Small intestine (tissue), 7 donors: ENCODE measurements around the gene KIF16B. TPM values are rescaled to one million over a fixed set of nuclear protein-coding genes. Genes with fewer than 3 reads are reported as not detected.

Experiments used
- DNase-seq, 2 donors: peaks; one replicate each; pipeline versions ENCODE4 v3.0.0 to v3.0.0-alpha.2; 2013
- FAIRE-seq: peaks from 2 replicates; lab custom pipeline; 2012; peaks lifted over from hg19 to GRCh38; lab: Jason Lieb, UNC
- H3K27ac ChIP-seq, 3 donors: one replicate each; pipeline ENCODE4 v1.5.1; 2013; ENCODE audit warnings: low read length in 2 of 3, mild to moderate bottlenecking in 2 of 3, control low read depth in 1 of 3, inconsistent platforms in 1 of 3, low read depth in 1 of 3, moderate library complexity in 1 of 3
- H3K27me3 ChIP-seq, 3 donors: one replicate each; pipeline ENCODE4 v1.6.1; 2013; ENCODE audit warnings: low read length in 3 of 3, inconsistent platforms in 1 of 3; ENCODE audit not compliant: control insufficient read depth in 3 of 3, insufficient read depth in 3 of 3
- H3K36me3 ChIP-seq, 3 donors: one replicate each; pipeline ENCODE4 v1.6.1; 2013; ENCODE audit warnings: low read length in 3 of 3, inconsistent platforms in 1 of 3, low read depth in 1 of 3, mild to moderate bottlenecking in 1 of 3, moderate library complexity in 1 of 3; ENCODE audit not compliant: control insufficient read depth in 3 of 3, insufficient read depth in 2 of 3
- H3K4me1 ChIP-seq, 3 donors: one replicate each; pipeline ENCODE4 v1.6.1; 2013; ENCODE audit warnings: low read length in 2 of 3, inconsistent platforms in 1 of 3, low read depth in 1 of 3, mild to moderate bottlenecking in 1 of 3, moderate library complexity in 1 of 3; ENCODE audit not compliant: control insufficient read depth in 3 of 3, insufficient read depth in 2 of 3
- H3K4me3 ChIP-seq, 3 donors: one replicate each; pipeline ENCODE4 v1.5.1; 2013; ENCODE audit warnings: low read length in 3 of 3, control low read depth in 1 of 3, inconsistent platforms in 1 of 3, low read depth in 1 of 3, mild to moderate bottlenecking in 1 of 3, moderate library complexity in 1 of 3
- H3K9me3 ChIP-seq, 2 donors: one replicate each; pipeline ENCODE4 v1.6.1; 2013; ENCODE audit warnings: low read depth in 1 of 2, low read length in 1 of 2; ENCODE audit not compliant: control insufficient read depth in 2 of 2, insufficient read depth in 1 of 2
- WGBS, 3 donors: extraction: QIAGEN DNeasy Blood & Tissue Kit; methylation state at CpG; one replicate each; pipeline ENCODE4 v1.1.7; 2013; 5-methylcytosine and 5-hydroxymethylcytosine counted together
- polyA plus RNA-seq, 4 donors: library from polyadenylated mRNA; stranded (reverse) in 3 of 4; unstranded in 1 of 4; fragments of 200-250 nt in 3 of 4; fragments of 120-200 nt in 1 of 4; gene quantifications; one replicate each; pipeline versions ENCODE4 v1.2.1 to v1.2.3, GENCODE V29; 2013
- donor health status: healthy with polysubstance abuse.
- donor health status: control.
- donor health status: control.
- donor health status: Bipolar disorder and iron deficiency.
- donor health status: healthy.

The KIF16B gene
- polyA plus RNA-seq, 4 donors: 12.4 to 46.7 (median 28.0) TPM

GRCh38 chr20:16317445-16318362, 255.5 kb downstream of the KIF16B start:
- H3K4me3 ChIP-seq: no peak overlapping the region
- H3K27me3 ChIP-seq: no peaks in the 10 kb centered on the region
- FAIRE-seq (no peak), DNase-seq (no peak)
- H3K4me1 ChIP-seq: no peaks in the 10 kb centered on the region
- WGBS, 3 donors: 81 to 93% (median 86%) methylated on average over 14 of the region's 14 CpGs
- H3K27ac ChIP-seq: no peak overlapping the region
- no peaks in the 10 kb centered on the region for H3K9me3 ChIP-seq
- H3K36me3 ChIP-seq: peaks cover 0 to 6% (median 0%) of the 10 kb centered on the region in 3 donors

GRCh38 chr20:16316513-16316912, 256.7 kb downstream of the KIF16B start:
- no peak overlapping the region for H3K4me3 ChIP-seq
- WGBS, 3 donors: 88 to 93% (median 89%) methylated on average over 3 of the region's 3 CpGs
- no peaks in the 10 kb centered on the region for H3K9me3 ChIP-seq
- H3K27me3 ChIP-seq: no peaks in the 10 kb centered on the region
- DNase-seq: no peak
- no peak overlapping the region for H3K27ac ChIP-seq
- peaks cover 0 to 6% (median 3%) of the 10 kb centered on the region in 3 donors for H3K36me3 ChIP-seq
- no peak for FAIRE-seq
- no peaks in the 10 kb centered on the region for H3K4me1 ChIP-seq

- DNase-seq (no peak), FAIRE-seq (no peak)
- H3K27me3 ChIP-seq: no peaks in the 10 kb centered on the region
- H3K36me3 ChIP-seq: peaks cover 0 to 8% (median 3%) of the 10 kb centered on the region in 3 donors
- no peaks in the 10 kb centered on the region for H3K4me1 ChIP-seq
- no peak overlapping the region for H3K27ac ChIP-seq
- 89 to 95% (median 93%) methylated on average over 8 of the region's 8 CpGs for WGBS, 3 donors
- H3K4me3 ChIP-seq: no peak overlapping the region
- H3K9me3 ChIP-seq: no peaks in the 10 kb centered on the region
These were observed 258.5 kb downstream of the KIF16B start for GRCh38 chr20:16314748-16315159.

GRCh38 chr20:16314320-16314719, 258.9 kb downstream of the KIF16B start:
- Histone ChIP-seq H3K27me3 (no peaks in the 10 kb centered on the region), H3K4me1 (no peaks in the 10 kb centered on the region), H3K9me3 (no peaks in the 10 kb centered on the region), H3K4me3 (no peak overlapping the region), H3K36me3 (peaks cover 0 to 8% (median 3%) of the 10 kb centered on the region in 3 donors), H3K27ac (no peak overlapping the region)
- WGBS, 3 donors: 84 to 94% (median 87%) methylated on average over 3 of the region's 3 CpGs
- no peak for FAIRE-seq
- no peak for DNase-seq

GRCh38 chr20:16313917-16314316, 259.3 kb downstream of the KIF16B start:
- H3K4me3 ChIP-seq: no peak overlapping the region
- H3K4me1 ChIP-seq: no peaks in the 10 kb centered on the region
- H3K27me3 ChIP-seq: no peaks in the 10 kb centered on the region
- no peak overlapping the region for H3K27ac ChIP-seq
- WGBS, 3 donors: 71 to 84% (median 75%) methylated on average over 4 of the region's 4 CpGs
- no peak for FAIRE-seq
- H3K36me3 ChIP-seq: peaks cover 0 to 8% (median 3%) of the 10 kb centered on the region in 3 donors
- H3K9me3 ChIP-seq: no peaks in the 10 kb centered on the region
- DNase-seq: no peak

GRCh38 chr20:16312998-16313397, 260.2 kb downstream of the KIF16B start:
- H3K36me3 ChIP-seq: peaks cover 0 to 8% (median 3%) of the 10 kb centered on the region in 3 donors
- FAIRE-seq: no peak
- DNase-seq: no peak

GRCh38 chr20:16311756-16312155, 261.5 kb downstream of the KIF16B start:
- peaks cover 0 to 5% (median 3%) of the 10 kb centered on the region in 3 donors for H3K36me3 ChIP-seq
- no peak overlapping the region for H3K4me3 ChIP-seq
- no peaks in the 10 kb centered on the region for H3K9me3 ChIP-seq
- WGBS, 3 donors: 93 to 97% (median 95%) methylated on average over 1 of the region's 1 CpG
- no peak for FAIRE-seq
- no peaks in the 10 kb centered on the region for H3K4me1 ChIP-seq
- no peaks in the 10 kb centered on the region for H3K27me3 ChIP-seq
- H3K27ac ChIP-seq: no peak overlapping the region
- DNase-seq: no peak

More at GRCh38 chr20:16312998-16313397, 260.2 kb downstream of the KIF16B start:
- Histone ChIP-seq H3K4me1 (no peaks in the 10 kb centered on the region), H3K27ac (no peak overlapping the region), H3K4me3 (no peak overlapping the region), H3K9me3 (no peaks in the 10 kb centered on the region), H3K27me3 (no peaks in the 10 kb centered on the region)

- Histone ChIP-seq H3K9me3 (peaks cover 0 to under 1% of the 10 kb centered on the region in 2 donors), H3K4me1 (no peaks in the 10 kb centered on the region), H3K4me3 (no peak overlapping the region), H3K36me3 (peaks cover 0 to 3% (median 2%) of the 10 kb centered on the region in 3 donors), H3K27me3 (no peaks in the 10 kb centered on the region), H3K27ac (no peak overlapping the region)
- DNase-seq (no peak), FAIRE-seq (no peak)
- 89 to 98% (median 91%) methylated on average over 2 of the region's 2 CpGs for whole genome bisulfite sequencing, 3 donors
These were observed 264.5 kb downstream of the KIF16B start for GRCh38 chr20:16308754-16309153.
